Activated CD8-positive, alpha-beta memory T cell treated with anti-CD3 and anti-CD28 coated beads for 24 hours (primary cell): ENCODE measurements around the gene MED9.

Experiments
- DNase-seq: peaks from one replicate; pipeline ENCODE4 v3.0.0-alpha.2; 2020

MED9 gene

DNA sequence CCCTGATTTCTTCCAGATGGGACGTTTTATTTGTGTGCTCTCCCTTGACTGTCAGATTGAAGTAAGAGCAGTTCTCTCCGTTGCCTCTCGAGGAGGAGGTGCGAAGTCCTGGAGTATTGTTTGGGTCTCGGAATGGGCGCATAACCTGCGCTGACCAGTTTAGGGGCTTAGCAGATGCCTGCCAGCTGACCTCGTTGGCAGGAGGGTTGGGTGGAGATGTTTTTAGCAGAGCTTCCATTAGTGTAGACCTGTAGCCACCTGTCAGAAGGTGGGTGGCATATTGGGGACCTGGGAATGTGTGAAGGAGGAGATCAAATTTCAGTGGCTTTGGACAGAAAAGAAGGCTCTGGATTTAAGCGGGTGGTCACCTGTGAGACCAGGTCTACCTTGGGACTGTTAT is 15.8 kb downstream of the MED9 start:
- DNase-seq = no peak

GRCh38 chr17:17493249-17493985 is 16.6 kb downstream of the MED9 start:
- DNase-seq = no peak

- no peak for DNase-seq
Observed at GRCh38 chr17:17493986-17494466, 17.2 kb downstream of the MED9 start.

- DNase-seq = no peak
Observed at GRCh38 chr17:17494499-17494869, 17.7 kb downstream of the MED9 start.

DNA sequence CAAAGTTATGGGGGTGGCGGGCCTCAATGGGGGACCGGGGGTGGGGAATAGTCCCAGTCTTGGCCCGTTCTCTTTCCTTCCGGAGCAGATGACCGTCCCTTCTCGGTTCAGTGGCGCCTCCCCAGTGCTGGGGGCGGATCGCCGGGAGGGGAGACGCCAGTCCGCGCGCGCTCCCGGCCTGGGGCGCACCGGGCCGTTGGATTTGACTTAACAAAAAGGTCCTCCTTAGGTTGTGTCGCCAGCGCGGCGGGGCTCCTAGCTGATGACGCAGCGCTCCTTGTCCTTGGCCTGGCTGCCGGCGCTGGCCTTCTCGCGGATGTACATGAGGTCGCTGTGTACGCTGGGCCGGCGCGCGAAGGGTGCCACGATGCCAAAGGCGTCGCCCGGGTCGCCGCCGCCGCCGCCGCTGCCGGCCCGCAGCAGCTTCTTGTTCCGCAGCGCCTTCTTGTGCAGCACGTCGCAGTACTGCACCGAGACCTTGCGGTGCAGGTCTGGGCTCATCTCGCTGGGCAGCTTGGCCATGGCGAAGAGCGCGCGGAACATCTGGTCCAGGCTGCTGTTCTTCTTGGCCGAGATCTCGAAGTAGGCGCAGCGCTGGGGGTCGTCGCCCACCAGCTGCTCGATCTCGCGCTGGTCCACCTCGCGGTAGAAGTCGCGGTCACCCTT is 18.2 kb downstream of the MED9 start:
- peak; percentile 67 for DNase-seq

DNA sequence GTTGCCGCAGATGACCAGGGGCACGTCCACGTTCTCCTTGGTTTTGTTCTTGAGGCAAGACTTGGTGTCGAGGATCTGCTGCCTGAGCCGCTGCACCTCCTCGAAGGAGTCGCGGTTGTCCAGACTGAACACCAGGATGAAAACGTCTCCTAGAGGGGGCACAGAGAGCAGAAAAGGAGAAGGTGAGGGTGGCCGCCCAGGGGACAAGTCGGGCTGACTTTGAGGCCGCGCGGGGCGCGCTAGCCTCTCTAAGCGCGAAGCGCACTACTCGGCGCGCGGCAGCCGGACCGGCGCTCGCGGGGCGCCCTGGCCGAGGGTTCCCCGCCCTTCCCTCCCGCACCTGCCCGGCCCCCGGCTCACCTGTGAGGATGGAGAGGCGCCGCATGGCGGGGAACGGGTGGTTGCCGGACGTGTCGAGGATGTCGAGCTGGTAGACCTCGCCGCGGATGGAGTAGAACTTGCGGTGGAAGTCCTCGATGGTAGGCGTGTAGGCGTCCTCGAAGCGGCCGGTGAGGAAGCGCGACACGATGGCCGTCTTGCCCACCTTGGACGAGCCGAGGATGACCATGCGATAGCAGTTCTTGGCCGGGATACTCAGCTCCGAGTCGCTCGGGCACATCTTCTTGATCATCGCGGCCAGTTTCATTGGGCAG is 18.9 kb downstream of the MED9 start:
- peak; percentile 76 for DNase-seq

DNA sequence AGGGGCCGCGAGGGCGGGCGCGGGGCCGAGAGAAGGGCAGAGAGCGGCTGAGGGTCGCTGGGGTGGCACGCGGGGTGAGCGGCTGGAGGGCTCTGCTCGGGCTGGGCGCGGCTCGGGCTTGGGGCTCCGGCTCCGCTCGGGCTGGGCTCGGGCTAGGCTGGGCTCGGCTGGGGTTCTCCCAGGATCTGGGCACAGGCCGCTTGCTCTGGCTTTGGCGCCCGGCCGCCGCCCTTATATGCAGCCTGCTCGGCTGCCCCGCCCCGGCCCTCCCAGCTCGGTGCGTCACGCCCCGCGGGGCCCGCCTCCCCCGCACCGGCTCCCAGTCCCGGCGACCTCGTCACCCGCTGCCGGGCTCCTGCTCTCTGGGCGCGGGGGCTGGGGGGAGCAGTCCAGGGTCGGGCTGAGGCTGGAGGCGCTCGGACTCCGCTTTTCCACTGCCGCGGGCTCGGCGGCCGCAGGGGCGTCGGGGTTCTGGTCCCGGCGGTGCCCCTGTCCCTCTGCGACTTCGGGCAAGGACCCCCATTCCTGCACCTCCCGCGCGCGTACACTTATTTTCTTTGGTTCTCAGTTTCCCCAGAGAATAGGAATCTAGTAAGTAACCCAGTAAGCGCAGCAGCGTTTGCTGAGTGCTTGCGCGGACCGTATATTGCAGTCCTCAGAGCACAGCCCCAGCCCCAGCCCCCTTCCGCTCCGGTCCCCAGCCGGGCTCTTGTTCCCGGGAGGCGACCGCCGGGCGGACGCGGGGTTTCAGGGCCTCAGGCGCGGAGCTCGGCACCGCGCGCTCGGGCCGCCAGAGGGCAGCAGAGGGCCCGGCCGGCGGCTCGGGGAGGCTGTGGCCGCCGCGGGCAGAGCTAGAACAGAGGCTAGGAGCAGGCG is 19.6 kb downstream of the MED9 start, which contains the start of gene RASD1:
Gene RASD1, minus strand, starts transcription at position 207 of the 876 bp plus-strand sequence. CDS start 214 bp downstream, outside the sequence.
- DNase-seq = peak; percentile 92

- no peak for DNase-seq
Observed at GRCh38 chr17:17497065-17497844, 20.5 kb downstream of the MED9 start.

GRCh38 chr17:17497845-17498520 is 21.2 kb downstream of the MED9 start:
- no peak for DNase-seq

- no peak for DNase-seq
Observed at GRCh38 chr17:17498606-17499301, 22.0 kb downstream of the MED9 start.

DNA sequence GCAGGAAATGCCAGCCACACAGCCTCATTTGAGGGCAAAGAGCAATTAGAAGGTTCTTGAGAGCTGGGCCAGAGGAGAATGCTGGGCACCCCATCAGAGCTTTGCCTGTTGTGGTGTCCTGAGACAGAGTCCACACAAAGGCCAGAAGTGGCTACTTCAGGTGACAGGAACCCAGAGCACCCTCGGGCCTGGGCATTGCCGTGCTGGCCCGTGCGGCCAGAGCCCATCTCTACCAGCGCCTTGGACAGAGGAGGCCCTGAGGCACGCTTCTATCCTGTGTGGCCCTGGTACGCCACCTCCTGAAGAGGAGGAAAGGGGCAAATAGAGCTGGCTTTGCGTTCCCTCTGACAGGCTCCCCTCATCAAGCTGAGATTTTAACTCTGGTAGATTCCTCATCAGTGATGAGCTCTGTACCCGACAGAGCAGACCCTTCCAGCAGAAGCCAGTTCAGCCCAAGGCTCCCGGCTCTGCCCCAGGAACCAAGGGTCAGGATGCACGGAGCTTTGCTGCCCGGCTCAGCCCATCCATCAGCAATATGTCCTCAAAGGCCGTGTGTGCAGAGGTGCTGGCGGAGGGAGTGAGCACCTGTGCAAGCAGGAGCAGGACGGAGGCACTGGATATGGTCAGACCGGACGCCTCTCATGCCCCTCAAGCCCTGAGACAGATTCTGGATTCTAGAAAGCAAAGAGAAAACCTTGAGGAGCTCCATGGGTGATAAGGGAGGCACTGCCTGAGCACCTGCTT is 22.8 kb downstream of the MED9 start:
- DNase-seq = no peak

- DNase-seq = no peak
Observed at GRCh38 chr17:17500999-17501605, 24.3 kb downstream of the MED9 start.

GRCh38 chr17:17502741-17503565 is 26.2 kb downstream of the MED9 start:
- no peak for DNase-seq

DNA sequence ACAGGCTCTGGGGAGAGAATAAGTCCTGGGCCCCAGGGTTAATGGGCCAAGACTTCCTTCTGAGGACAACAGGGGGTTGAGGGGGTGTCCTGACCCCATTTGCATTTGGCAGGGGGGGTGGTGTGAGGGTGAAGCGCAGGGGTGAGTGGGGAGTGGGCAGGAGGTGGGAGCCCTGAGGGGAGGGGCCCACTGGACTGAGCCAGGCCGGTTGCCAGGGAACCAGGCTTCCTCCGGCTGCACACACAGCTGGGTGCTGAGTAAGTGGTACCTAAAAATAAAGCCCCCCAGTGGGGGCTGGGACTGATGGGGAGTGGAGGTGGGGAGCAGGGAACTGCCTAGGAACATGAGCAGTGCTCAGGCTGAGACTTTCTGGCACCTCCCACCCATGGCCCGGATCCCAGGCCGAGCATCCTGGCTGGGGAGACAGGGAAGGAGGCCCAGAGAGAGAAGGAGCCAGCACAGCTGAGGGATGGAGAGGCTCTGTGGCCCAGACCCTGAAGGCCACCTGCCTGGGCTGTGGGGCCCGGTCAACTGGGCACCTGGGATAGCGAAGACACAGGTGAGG is 26.8 kb downstream of the MED9 start:
- no peak for DNase-seq

- no peak for DNase-seq
Observed at GRCh38 chr17:17504341-17505140, 27.7 kb downstream of the MED9 start.

DNA sequence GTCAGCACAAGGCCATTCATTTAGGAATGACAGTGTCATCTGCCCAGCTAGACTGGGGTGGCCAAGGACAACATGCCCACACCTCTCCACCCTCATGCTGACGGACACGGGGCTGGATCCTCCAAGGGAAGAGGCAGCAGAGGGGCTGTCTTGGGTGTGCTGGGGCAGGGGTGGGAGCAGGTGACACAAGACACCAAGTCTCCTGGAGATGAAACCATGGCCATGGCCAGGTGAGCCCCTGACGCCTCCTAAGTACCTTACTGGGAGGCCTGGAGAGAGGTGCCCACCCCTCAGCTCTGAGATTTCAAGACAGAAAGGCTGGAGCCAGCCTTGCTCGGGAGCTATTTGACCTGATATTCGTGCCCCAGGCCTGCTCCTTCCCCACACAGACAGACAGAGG is 28.4 kb downstream of the MED9 start:
- no peak for DNase-seq

GRCh38 chr17:17505610-17506171 is 28.9 kb downstream of the MED9 start:
- DNase-seq = no peak
